Measurements from ENCODE around the gene RNU6-1. TPM values are rescaled to one million over a fixed set of nuclear protein-coding genes. Genes with fewer than 3 reads are reported as not detected.

RNU6-1 gene
- total RNA-seq, 3 donors from 2014 or later = not detected

DNA sequence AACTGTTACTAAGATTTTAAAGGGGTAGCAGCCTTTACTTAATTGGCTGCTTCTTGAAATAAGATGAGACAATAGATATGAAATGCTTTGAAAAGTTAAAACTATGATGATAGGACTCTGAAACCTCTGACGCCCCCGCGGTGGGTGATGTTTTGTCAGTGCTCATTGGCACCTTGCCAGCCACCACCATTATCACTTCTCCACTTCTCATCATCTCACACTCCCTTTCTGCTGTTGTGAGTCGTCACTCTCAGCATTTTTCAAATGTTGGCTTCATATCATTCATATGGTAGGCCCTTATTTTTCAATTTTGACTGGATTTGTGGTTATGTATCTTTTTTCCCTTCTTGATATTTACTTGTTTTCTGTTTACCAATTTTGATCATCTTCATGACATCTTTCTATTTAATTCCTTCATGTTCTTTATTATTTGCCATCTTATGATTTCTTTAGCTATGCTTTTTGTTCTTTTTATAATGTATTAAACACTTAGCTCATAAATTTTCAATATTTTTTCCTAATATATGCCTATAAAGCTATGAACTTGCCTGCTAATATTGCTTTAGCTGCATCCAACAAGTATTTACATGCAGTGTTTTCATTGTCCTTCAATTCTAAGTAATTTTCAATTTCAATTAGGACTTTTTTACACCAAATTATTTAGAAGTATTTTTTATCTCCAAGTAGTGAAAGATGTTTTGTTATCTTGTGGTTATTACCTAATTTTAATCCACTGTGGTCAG, 44.8 kb downstream of the RNU6-1 start:
- DNase-seq (ENCODE audit: low spot score in 2 of 2) = no peak
- intact Hi-C loops (cut with DNase I; ENCODE audit: low total_unique reads) = no loop called here
- no peaks in the 10 kb centered on the region for H3K27me3 ChIP-seq
- peaks cover 0 to 8% of the 10 kb centered on the region in 2 donors for H3K9me3 ChIP-seq
- no peak for TF ChIP-seq POLR2A (IDR thresholded peaks at IDR 0.05)
- no peak for TF ChIP-seq POLR2AphosphoS5 (IDR thresholded peaks at IDR 0.05)
- TF ChIP-seq, protein P1, sequence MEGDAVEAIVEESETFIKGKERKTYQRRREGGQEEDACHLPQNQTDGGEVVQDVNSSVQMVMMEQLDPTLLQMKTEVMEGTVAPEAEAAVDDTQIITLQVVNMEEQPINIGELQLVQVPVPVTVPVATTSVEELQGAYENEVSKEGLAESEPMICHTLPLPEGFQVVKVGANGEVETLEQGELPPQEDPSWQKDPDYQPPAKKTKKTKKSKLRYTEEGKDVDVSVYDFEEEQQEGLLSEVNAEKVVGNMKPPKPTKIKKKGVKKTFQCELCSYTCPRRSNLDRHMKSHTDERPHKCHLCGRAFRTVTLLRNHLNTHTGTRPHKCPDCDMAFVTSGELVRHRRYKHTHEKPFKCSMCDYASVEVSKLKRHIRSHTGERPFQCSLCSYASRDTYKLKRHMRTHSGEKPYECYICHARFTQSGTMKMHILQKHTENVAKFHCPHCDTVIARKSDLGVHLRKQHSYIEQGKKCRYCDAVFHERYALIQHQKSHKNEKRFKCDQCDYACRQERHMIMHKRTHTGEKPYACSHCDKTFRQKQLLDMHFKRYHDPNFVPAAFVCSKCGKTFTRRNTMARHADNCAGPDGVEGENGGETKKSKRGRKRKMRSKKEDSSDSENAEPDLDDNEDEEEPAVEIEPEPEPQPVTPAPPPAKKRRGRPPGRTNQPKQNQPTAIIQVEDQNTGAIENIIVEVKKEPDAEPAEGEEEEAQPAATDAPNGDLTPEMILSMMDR (IDR thresholded peaks at IDR 0.05) = no peak
- no peaks in the 10 kb centered on the region for H3K36me3 ChIP-seq
- H3K4me1 ChIP-seq = no peaks in the 10 kb centered on the region
- H3K4me3 ChIP-seq = no peak overlapping the region
- H3K27ac ChIP-seq = no peak overlapping the region

DNA sequence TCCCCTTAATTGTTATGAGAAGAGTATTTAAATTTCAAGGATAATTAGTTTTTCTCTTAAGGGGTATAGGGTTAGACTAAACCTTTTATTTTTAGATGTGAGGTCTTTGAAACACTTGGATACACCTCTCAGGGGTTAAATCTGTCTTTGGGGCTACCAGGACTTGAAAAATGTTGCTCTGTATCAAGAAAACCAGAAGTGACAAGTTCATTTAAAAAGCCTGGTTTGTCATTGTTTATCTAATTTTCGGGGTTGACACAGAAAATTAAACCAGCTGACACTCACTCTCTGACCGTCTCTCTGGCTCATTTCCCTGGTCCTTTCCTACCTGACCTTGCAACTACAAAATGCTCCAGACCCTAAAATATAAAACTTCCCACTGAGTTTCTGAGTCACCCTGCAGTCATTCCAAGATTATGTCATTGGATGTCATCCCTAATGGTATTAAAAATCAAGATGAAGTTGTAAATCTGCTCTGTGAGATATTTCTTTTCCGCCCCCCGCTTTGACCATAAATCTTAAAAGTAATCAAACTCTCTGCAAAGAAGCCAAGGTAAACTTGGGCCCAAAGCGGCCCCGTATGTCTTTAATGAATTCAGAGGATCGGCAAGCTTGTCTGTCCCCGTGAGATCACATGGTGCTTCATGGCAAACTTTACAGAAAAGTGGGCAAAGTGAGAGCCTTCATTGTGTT, 47.4 kb downstream of the RNU6-1 start:
- DNase-seq (ENCODE audit: low spot score in 2 of 2) = no peak
- Histone ChIP-seq H3K4me1 (no peaks in the 10 kb centered on the region), H3K27me3 (no peaks in the 10 kb centered on the region), H3K9me3 (peaks cover 0 to 8% of the 10 kb centered on the region in 2 donors), H3K36me3 (no peaks in the 10 kb centered on the region), H3K4me3 (no peak overlapping the region), H3K27ac (no peak overlapping the region)
- TF ChIP-seq, protein P1 (IDR thresholded peaks at IDR 0.05) = no peak
- no peak for TF ChIP-seq POLR2A (IDR thresholded peaks at IDR 0.05)
- no peak for TF ChIP-seq POLR2AphosphoS5 (IDR thresholded peaks at IDR 0.05)
- intact Hi-C loops (cut with DNase I; ENCODE audit: low total_unique reads) = no loop called here

DNA sequence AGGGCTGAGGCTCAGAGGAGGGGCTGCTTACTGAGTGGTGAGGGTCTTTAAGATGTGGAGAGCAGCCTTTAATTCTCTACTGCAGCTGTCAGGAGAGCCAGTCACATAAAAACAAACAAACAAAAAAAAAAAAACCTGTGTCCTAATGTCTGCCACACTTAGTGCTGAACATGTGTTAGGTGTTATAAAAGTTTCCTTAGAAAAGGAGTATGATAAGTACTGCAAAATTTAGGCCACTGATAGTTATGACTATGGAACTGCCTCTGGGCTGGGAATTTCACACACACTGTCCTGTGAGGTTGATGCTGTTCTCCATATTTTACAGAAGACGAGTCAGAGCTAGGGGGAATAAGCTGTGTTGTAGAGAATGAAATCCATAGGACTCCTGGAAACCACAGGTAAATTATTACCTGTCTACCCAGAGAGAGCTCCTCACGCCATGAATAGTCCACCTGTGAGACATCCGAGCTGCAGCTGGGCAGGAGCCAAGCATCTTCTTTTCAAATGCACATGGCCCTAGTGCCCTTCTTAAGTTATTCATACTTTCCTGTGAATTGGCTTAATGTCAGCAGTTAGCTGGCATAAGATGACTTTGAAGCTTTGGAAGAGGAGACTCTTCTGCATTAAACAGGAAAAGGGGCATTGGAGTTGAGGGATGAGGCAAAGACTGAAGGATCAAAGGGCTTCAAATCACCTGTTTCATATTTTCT, 49.1 kb downstream of the RNU6-1 start:
- no peaks in the 10 kb centered on the region for H3K4me1 ChIP-seq
- no peaks in the 10 kb centered on the region for H3K27me3 ChIP-seq
- no peak overlapping the region for H3K4me3 ChIP-seq
- TF ChIP-seq, protein P1 (IDR thresholded peaks at IDR 0.05) = no peak
- DNase-seq (ENCODE audit: low spot score in 2 of 2) = no peak
- intact Hi-C loops (cut with DNase I; ENCODE audit: low total_unique reads) = no loop called here
- no peak overlapping the region for H3K27ac ChIP-seq
- H3K36me3 ChIP-seq = no peaks in the 10 kb centered on the region
- peaks cover 0 to 8% of the 10 kb centered on the region in 2 donors for H3K9me3 ChIP-seq

Other genes starting within 250 kb of the RNU6-1 start
- 1 to 10 TPM in 2 of 3 donors, under 1 TPM in 1; 0.98 to 1.8 (median 1.1) TPM for gene SKOR1, start 14.5 kb downstream of the RNU6-1 start, total RNA-seq
- 10 to 100 TPM; 43.9 to 77.4 (median 57.1) TPM for gene PIAS1, start 214.3 kb upstream of the RNU6-1 start, total RNA-seq

Measured in breast epithelium (tissue), 4 donors.